T-helper 17 cell (primary cell): ENCODE measurements around the gene TBC1D2B. TPM values are rescaled to one million over a fixed set of nuclear protein-coding genes. Genes with fewer than 3 reads are reported as not detected.
"Not testable (repeated sequence)": the region's sequence is repeated elsewhere in the genome, so short reads cannot be mapped to it uniquely, and the experiment has no call there.

ENCODE experiments used
- ATAC-seq: fragments of 150-1000 bp; cut with Tn5 transposase; 2 replicates; pipeline ENCODE4 v1.10.0; 2021; ENCODE audit warnings: mild to moderate bottlenecking, moderate library complexity
- DNase-seq, 3 donors: peaks; one replicate each; pipeline versions ENCODE4 v3.0.0 to v3.0.0-alpha.2; 2020 to 2021
- H3K9me3 ChIP-seq: one replicate; pipeline ENCODE4 v1.7.0; 2013; ENCODE audit warnings: low read length, mild to moderate bottlenecking; ENCODE audit not compliant: control insufficient read depth, poor library complexity, severe bottlenecking
- H3K27ac Mint-ChIP-seq: one replicate; pipeline ENCODE4 v1.8.0; 2022; ENCODE audit warnings: mild to moderate bottlenecking, moderate library complexity, mixed read lengths
- H3K27me3 Mint-ChIP-seq: one replicate; pipeline ENCODE4 v1.8.0; 2022; ENCODE audit warnings: mixed read lengths
- H3K36me3 Mint-ChIP-seq: one replicate; pipeline ENCODE4 v1.8.0; 2022; ENCODE audit warnings: low read depth, mixed read lengths
- H3K4me1 Mint-ChIP-seq: one replicate; pipeline ENCODE4 v1.8.0; 2022; ENCODE audit warnings: mild to moderate bottlenecking, mixed read lengths
- H3K4me3 Mint-ChIP-seq: one replicate; pipeline ENCODE4 v1.8.0; 2022; ENCODE audit warnings: mild to moderate bottlenecking, moderate library complexity, mixed read lengths
- total RNA-seq, 4 donors: library from RNA in 2 of 4; stranded (reverse) in 2 of 4; gene quantifications; one replicate each; pipeline ENCODE4 v1.2.3 and lab custom pipeline; 2022 to 2026

The TBC1D2B gene
- total RNA-seq, 2 donors from 2014 or later, result 91.0 to 130 TPM

GRCh38 chr15:77992356-77993222 is 84.9 kb downstream of the TBC1D2B start:
- Mint-ChIP-seq H3K4me1 (peaks cover 20% of the 10 kb centered on the region), H3K4me3 (no peak overlapping the region)

GRCh38 chr15:77991658-77992201 is 85.8 kb downstream of the TBC1D2B start:
- not testable (repeated sequence) for ATAC-seq, DNase-seq

More at GRCh38 chr15:77992356-77993222, 84.9 kb downstream of the TBC1D2B start:
- no peaks in the 10 kb centered on the region for H3K9me3 ChIP-seq
- ATAC-seq, result no peak
- no peak for DNase-seq
- no peaks in the 10 kb centered on the region for H3K36me3 Mint-ChIP-seq
- H3K27me3 Mint-ChIP-seq, result no peaks in the 10 kb centered on the region
- no peak overlapping the region for H3K27ac Mint-ChIP-seq

GRCh38 chr15:77991029-77991406 is 86.5 kb downstream of the TBC1D2B start:
- Mint-ChIP-seq H3K27me3 (no peaks in the 10 kb centered on the region), H3K36me3 (no peaks in the 10 kb centered on the region), H3K4me1 (peaks cover 20% of the 10 kb centered on the region), H3K27ac (peak overlapping the region; percentile 87), H3K4me3 (peak overlapping the region; percentile 69)
- no peaks in the 10 kb centered on the region for H3K9me3 ChIP-seq
- ATAC-seq (no peak), DNase-seq (no peak)

More at GRCh38 chr15:77991658-77992201, 85.8 kb downstream of the TBC1D2B start:
- H3K36me3 Mint-ChIP-seq, H3K4me3 Mint-ChIP-seq, H3K9me3 ChIP-seq, H3K27me3 Mint-ChIP-seq: not testable (repeated sequence)
- H3K4me1 Mint-ChIP-seq, result peaks cover 20% of the 10 kb centered on the region
- peak overlapping the region; percentile 82 for H3K27ac Mint-ChIP-seq

GRCh38 chr15:77989296-77990143 is 88.0 kb downstream of the TBC1D2B start:
- H3K9me3 ChIP-seq, result no peaks in the 10 kb centered on the region
- no peak overlapping the region for H3K4me3 Mint-ChIP-seq
- no peaks in the 10 kb centered on the region for H3K27me3 Mint-ChIP-seq
- no peak overlapping the region for H3K27ac Mint-ChIP-seq
- H3K36me3 Mint-ChIP-seq, result no peaks in the 10 kb centered on the region
- ATAC-seq (no peak), DNase-seq (no peak)
- H3K4me1 Mint-ChIP-seq, result peaks cover 20% of the 10 kb centered on the region

- DNase-seq, result no peak
- no peaks in the 10 kb centered on the region for H3K9me3 ChIP-seq
- ATAC-seq, result no peak
- no peaks in the 10 kb centered on the region for H3K27me3 Mint-ChIP-seq
- peak overlapping the region; percentile 41 for H3K4me3 Mint-ChIP-seq
- no peak overlapping the region for H3K27ac Mint-ChIP-seq
- no peaks in the 10 kb centered on the region for H3K36me3 Mint-ChIP-seq
- peaks cover 20% of the 10 kb centered on the region for H3K4me1 Mint-ChIP-seq
These were observed 88.9 kb downstream of the TBC1D2B start for GRCh38 chr15:77988347-77989295.

GRCh38 chr15:77987765-77988136 is 89.8 kb downstream of the TBC1D2B start:
- not testable (repeated sequence) for H3K27me3 Mint-ChIP-seq, H3K27ac Mint-ChIP-seq, H3K9me3 ChIP-seq, ATAC-seq, H3K36me3 Mint-ChIP-seq, DNase-seq
- H3K4me3 Mint-ChIP-seq, result peak overlapping the region; percentile 41
- H3K4me1 Mint-ChIP-seq, result peaks cover 20% of the 10 kb centered on the region

- no peak overlapping the region for H3K27ac Mint-ChIP-seq
- DNase-seq (no peak), ATAC-seq (no peak)
- H3K9me3 ChIP-seq, result no peaks in the 10 kb centered on the region
- H3K27me3 Mint-ChIP-seq, result no peaks in the 10 kb centered on the region
- peaks cover 20% of the 10 kb centered on the region for H3K4me1 Mint-ChIP-seq
- no peaks in the 10 kb centered on the region for H3K36me3 Mint-ChIP-seq
- H3K4me3 Mint-ChIP-seq, result no peak overlapping the region
These were observed 90.4 kb downstream of the TBC1D2B start for GRCh38 chr15:77986891-77987764.

- H3K4me3 Mint-ChIP-seq, result peak overlapping the region; percentile 56
These were observed 91.5 kb downstream of the TBC1D2B start for GRCh38 chr15:77985931-77986480.

GRCh38 chr15:77985031-77985930 is 92.2 kb downstream of the TBC1D2B start:
- Mint-ChIP-seq H3K4me1 (peaks cover 8% of the 10 kb centered on the region), H3K4me3 (peak overlapping the region; percentile 56), H3K27ac (no peak overlapping the region), H3K27me3 (no peaks in the 10 kb centered on the region), H3K36me3 (no peaks in the 10 kb centered on the region)
- no peaks in the 10 kb centered on the region for H3K9me3 ChIP-seq
- DNase-seq, result no peak
- no peak for ATAC-seq

More at GRCh38 chr15:77985931-77986480, 91.5 kb downstream of the TBC1D2B start:
- H3K27ac Mint-ChIP-seq, result no peak overlapping the region
- H3K9me3 ChIP-seq, result no peaks in the 10 kb centered on the region
- H3K36me3 Mint-ChIP-seq, result no peaks in the 10 kb centered on the region
- H3K4me1 Mint-ChIP-seq, result peaks cover 15% of the 10 kb centered on the region
- ATAC-seq, result no peak
- no peaks in the 10 kb centered on the region for H3K27me3 Mint-ChIP-seq
- DNase-seq, result no peak

GRCh38 chr15:77984446-77984861 is 93.1 kb downstream of the TBC1D2B start:
- H3K36me3 Mint-ChIP-seq, result no peaks in the 10 kb centered on the region
- peaks cover 7% of the 10 kb centered on the region for H3K4me1 Mint-ChIP-seq
- no peak for DNase-seq
- ATAC-seq, result no peak
- no peaks in the 10 kb centered on the region for H3K27me3 Mint-ChIP-seq
- H3K9me3 ChIP-seq, result no peaks in the 10 kb centered on the region
- no peak overlapping the region for H3K27ac Mint-ChIP-seq
- no peak overlapping the region for H3K4me3 Mint-ChIP-seq
